Measurements from ENCODE around the gene COLEC11.
"Not testable (repeated sequence)": the region's sequence is repeated elsewhere in the genome, so short reads cannot be mapped to it uniquely, and the experiment has no call there.

Gene COLEC11

GRCh38 chr2:3594493-3595281 lies at the start of gene COLEC11:
Gene COLEC11, plus strand, starts transcription at chr2:3595112. Its CDS starts 9,229 bp downstream, at chr2:3604341.
- no peak for FAIRE-seq

- no peak for FAIRE-seq
Measured at GRCh38 chr2:3545788-3546478, 49.0 kb upstream of the COLEC11 start.

DNA sequence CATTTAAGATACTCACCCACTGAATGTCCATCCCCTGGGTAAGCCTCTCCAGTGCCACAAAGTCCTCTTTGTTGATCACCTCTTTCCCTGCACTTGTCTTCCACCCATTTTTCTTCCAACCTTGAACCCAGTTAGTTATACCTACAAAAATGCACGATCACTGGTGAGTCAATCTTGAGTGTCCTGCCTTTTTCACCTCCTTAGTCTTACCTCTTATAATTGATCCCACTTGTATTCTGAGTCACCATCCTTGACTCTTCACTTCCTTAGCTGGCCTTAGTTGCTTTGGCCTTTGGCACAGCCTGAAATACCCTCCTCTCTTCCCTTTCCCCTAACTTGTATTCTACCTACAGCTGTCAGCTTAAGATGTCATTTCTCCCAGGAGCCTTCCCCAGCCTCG lies 47.0 kb upstream of the COLEC11 start:
- FAIRE-seq = no peak

DNA sequence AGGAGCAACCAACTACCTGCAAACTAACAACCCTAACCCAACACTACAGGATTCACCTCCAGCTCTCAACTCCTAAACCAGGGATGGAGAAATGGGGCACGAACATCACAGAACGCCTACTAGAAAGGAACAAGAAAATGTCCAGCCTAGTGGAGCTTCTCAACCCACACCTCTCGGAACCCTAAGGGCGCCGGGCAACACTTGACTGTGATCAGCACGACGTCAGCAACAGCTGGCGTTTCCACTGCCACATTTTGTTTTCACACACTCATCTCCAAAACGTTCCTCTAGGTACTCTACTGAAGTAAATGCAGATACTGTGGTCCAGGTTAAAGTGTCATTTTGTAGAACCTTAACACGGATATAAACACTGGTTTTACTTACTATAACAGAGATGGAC lies 41.0 kb upstream of the COLEC11 start:
- FAIRE-seq = no peak

- FAIRE-seq = no peak
Measured at GRCh38 chr2:3557639-3558204, 37.2 kb upstream of the COLEC11 start.

DNA sequence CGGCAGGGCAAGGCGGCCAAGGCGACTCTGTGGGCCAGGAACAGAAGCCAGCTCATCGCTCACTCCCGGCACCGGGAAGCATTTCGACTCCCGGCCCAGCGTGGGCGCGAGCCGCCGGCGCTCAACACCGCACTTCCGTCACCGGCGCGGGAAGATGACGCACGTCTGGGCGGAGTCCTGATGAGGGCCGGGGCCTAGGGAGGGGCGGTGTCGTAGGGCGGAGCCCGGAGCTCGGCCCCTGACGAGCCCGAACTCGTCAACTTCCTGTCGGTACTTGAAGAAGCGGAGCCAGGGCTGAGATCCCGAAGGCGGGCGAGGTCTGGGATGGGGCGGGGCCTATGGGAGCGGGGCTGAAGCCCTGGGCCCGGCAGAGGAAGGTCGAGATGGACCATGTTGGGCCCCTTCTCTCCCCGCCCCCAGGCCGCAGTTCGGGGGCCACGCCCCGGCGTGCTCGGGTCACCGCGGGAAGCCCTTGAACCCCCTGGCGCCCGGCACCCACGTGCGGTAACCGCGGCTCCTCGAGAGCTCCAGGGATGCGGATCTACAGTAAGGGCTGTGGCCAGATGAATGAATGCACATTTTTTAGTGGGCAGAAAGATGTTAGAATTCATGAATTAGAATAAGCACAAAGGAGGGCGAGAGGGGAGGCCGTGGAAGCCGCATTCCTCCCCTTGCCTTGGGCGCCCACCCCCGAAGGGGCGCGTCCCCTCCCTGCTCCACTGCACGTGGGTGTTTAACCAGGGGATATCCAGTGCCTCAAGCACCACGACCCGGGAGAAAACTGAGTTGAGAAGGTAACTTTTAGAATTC lies 36.5 kb upstream of the COLEC11 start, which contains the start of gene RNASEH1:
Gene RNASEH1 (minus strand): TSS at position 129 of the 810 bp plus-strand sequence. CDS start 73 bp downstream, at position 56.
- FAIRE-seq = peak; percentile 98

DNA sequence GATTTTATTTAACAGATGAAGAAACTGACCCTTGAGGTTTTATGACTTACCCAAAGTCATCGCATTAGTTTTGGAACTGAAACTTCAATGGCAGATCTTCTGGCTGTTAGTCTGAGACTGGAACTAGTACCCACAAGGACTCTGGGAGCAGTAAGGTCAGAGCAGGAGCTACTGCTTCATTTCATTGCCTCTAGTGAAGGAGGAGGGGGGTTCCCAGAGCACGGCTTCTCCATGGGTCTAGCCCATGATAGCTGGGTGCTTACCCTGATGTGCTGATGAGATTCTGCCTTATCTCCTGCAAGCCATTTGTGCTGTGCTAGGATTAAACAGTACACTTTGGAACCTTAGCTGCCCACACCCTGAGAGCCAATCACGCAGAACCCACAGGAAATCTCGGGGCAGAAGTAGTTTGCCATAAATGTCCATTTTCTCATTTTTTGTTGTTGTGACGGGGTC lies 31.4 kb upstream of the COLEC11 start:
- no peak for FAIRE-seq

DNA sequence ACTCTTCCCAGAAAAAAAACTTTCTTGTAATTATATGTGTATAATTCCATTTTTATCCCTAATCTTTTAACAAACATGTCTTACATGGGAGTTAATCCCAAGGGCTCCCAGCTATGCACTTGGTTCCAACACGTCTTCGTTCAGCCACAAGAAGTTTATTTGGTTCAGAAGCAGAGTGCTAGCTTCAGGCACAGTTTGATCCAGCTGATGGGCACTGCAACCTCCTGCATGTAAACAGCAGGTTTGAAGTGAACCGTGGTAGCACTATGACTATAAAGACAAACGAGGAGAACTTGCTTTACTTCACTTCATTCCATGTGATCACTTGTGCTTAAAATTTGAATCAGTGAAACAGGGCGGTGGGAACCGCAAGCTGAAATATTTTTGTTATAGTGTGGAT lies 29.8 kb upstream of the COLEC11 start:
- no peak for FAIRE-seq

GRCh38 chr2:3566806-3567205 lies 28.1 kb upstream of the COLEC11 start:
- FAIRE-seq = no peak

DNA sequence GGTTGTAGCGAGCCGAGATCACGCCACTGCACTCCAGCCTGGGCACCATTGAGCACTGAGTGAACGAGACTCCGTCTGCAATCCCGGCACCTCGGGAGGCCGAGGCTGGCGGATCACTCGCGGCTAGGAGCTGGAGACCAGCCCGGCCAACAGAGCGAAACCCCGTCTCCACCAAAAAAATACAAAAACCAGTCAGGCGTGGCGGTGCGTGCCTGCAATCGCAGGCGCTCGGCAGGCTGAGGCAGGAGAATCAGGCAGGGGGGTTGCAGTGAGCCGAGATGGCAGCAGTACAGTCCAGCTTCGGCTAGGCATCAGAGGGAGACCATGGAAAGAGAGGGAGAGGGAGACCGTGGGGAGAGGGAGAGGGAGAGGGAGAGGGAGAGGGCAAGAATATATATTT lies 25.3 kb upstream of the COLEC11 start:
- FAIRE-seq = not testable (repeated sequence)

- FAIRE-seq = no peak
Measured at GRCh38 chr2:3571284-3571683, 23.6 kb upstream of the COLEC11 start.

- FAIRE-seq = no peak
Measured at GRCh38 chr2:3572620-3573019, 22.3 kb upstream of the COLEC11 start.

- no peak for FAIRE-seq
Measured at GRCh38 chr2:3574155-3574554, 20.8 kb upstream of the COLEC11 start.

DNA sequence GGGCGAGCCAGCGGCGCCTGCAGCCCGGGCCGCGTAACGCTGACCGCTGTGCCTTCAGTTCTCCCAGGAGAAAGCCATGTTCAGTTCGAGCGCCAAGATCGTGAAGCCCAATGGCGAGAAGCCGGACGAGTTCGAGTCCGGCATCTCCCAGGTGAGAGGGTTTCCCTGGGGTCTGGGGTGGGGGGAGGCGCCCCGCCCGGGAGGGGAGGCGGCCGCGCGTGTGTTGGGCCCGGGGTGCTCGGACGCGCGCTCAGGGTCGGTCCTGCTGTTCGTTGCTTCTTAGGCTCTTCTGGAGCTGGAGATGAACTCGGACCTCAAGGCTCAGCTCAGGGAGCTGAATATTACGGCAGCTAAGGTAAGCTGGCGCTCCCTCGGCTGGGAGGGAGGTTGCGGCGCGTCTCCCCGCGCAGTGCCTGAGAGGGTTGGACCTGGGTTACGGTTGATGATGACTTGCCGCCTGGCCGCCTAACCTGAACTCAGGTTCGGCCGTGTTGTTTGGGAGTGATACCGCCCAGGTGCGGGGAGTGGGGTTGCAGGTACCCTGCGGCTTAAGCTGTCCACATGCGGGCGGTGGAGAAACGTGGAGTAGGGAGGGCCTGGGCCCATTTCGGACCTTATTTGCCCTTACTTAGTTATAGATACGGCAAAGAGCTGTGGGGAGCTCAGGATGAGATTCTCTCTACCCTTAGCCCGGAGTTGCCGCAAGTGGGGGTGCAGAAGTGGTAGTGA lies 19.2 kb upstream of the COLEC11 start:
- no peak for FAIRE-seq

- not testable (repeated sequence) for FAIRE-seq
Measured at GRCh38 chr2:3576263-3576630, 18.7 kb upstream of the COLEC11 start.

DNA sequence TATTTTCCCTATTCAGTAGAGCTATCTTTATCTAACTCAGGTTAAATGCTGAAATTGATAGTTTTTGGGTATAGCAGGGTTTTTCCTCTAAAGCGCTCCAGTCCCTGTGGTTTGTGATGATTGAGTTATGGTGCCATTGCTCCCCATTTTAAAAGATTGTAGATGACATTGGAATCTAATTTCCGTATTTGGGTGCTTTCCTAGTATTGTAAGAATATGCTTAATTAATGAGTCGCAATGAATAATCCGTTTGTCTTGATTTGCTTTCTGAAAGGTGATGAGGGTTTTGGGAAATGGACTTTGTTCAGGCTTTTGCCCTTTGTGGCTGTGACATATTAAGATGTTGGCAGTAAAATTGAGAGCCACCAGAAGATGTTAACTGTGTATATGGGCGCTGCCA lies 15.9 kb upstream of the COLEC11 start:
- FAIRE-seq = no peak

- no peak for FAIRE-seq
Measured at GRCh38 chr2:3580449-3580848, 14.5 kb upstream of the COLEC11 start.

- FAIRE-seq = peak; percentile 45
Measured at GRCh38 chr2:3581367-3582262, 13.3 kb upstream of the COLEC11 start.

- FAIRE-seq = peak; percentile 62
Measured at GRCh38 chr2:3584076-3584475, 10.8 kb upstream of the COLEC11 start.

- FAIRE-seq = no peak
Measured at GRCh38 chr2:3584608-3585260, 10.2 kb upstream of the COLEC11 start.
